ENCODE measurements around the gene ITIH5. TPM values are rescaled to one million over a fixed set of nuclear protein-coding genes. Genes with fewer than 3 reads are reported as not detected.

The ITIH5 gene
- total RNA-seq, 6 experiments from 2014 or later = not detected

DNA sequence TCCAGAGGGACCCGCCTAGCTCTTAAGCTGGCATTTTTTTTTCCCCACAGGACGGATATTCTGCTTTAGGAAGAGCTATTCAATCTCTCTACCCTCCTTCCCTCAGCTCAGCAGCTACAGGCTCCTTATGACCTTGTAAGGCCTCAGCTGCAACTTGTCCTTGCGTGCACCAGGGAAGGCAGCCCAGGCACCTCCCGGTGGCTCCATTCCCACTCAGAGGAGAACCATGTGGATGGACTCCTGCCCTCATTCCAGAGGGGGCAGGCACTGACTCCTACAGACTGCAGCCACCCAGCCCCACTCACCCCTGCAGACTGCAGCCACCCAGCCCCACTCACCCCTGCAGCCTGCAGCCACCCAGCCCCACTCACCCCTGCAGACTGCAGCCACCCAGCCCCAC, 73.7 kb downstream of the ITIH5 start:
- H3K27me3 Mint-ChIP-seq (ENCODE audit: insufficient read depth) = peaks cover 4% of the 10 kb centered on the region
- no peaks in the 10 kb centered on the region for H3K4me1 Mint-ChIP-seq (ENCODE audit: low read depth)
- peaks cover 61% of the 10 kb centered on the region for H3K9me3 Mint-ChIP-seq
- H3K36me3 Mint-ChIP-seq (ENCODE audit: low read depth) = no peaks in the 10 kb centered on the region
- no peak overlapping the region for H3K27ac Mint-ChIP-seq
- TF ChIP-seq, protein P1, sequence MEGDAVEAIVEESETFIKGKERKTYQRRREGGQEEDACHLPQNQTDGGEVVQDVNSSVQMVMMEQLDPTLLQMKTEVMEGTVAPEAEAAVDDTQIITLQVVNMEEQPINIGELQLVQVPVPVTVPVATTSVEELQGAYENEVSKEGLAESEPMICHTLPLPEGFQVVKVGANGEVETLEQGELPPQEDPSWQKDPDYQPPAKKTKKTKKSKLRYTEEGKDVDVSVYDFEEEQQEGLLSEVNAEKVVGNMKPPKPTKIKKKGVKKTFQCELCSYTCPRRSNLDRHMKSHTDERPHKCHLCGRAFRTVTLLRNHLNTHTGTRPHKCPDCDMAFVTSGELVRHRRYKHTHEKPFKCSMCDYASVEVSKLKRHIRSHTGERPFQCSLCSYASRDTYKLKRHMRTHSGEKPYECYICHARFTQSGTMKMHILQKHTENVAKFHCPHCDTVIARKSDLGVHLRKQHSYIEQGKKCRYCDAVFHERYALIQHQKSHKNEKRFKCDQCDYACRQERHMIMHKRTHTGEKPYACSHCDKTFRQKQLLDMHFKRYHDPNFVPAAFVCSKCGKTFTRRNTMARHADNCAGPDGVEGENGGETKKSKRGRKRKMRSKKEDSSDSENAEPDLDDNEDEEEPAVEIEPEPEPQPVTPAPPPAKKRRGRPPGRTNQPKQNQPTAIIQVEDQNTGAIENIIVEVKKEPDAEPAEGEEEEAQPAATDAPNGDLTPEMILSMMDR (IDR thresholded peaks at IDR 0.05) = no peak
- no peak overlapping the region for H3K4me3 Mint-ChIP-seq
- no peak for DNase-seq

DNA sequence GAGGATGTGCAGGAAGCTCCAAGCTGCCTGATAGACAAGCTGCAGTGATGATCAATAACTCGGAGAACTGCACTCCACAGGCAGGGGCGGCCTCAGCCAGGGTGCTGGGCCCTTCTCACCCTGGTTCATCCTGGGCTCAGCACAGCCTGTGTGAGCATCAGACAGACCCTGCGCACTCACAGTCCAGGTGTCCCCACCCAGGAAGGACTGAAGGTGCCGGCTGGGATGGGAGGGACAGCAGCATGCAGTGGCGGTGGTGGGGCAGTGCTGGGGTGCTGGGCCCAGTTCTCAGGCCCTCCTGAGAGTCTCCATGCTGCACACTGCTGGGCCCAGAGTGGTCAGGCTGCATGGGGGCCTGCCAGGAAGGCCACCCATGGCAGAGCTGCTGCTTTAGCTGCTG, 74.1 kb downstream of the ITIH5 start:
- Mint-ChIP-seq H3K27me3 (ENCODE audit: insufficient read depth) (peaks cover 4% of the 10 kb centered on the region), H3K27ac (no peak overlapping the region), H3K4me3 (no peak overlapping the region), H3K9me3 (peaks cover 66% of the 10 kb centered on the region), H3K4me1 (ENCODE audit: low read depth) (no peaks in the 10 kb centered on the region), H3K36me3 (ENCODE audit: low read depth) (no peaks in the 10 kb centered on the region; the same call in 1 of the 2 replicates)
- TF ChIP-seq, protein P1 (IDR thresholded peaks at IDR 0.05) = no peak
- no peak for DNase-seq

DNA sequence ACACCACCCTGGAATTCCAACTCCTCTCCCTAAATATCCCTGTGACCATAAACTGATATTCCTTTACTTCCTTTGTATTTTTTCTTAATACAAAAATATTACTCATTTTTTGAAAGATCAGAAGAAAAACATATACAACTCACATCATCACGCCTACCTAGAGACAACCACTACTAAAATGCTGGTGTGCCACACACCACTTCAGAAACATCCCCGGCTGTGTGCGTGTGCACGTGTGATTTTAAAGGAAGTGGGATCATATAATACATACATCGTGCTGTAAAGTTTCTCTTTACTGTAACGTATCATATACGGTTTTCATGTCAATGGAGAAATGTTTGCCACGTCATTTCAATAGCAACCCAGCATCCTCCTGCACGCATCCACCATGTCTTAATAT, 76.5 kb downstream of the ITIH5 start:
- Mint-ChIP-seq H3K4me3 (no peak overlapping the region), H3K36me3 (ENCODE audit: low read depth) (no peaks in the 10 kb centered on the region; the same call in 1 of the 2 replicates), H3K9me3 (peaks cover 52% of the 10 kb centered on the region), H3K27ac (no peak overlapping the region), H3K27me3 (ENCODE audit: insufficient read depth) (peaks cover 4% of the 10 kb centered on the region), H3K4me1 (ENCODE audit: low read depth) (no peaks in the 10 kb centered on the region)
- TF ChIP-seq, protein P1 (IDR thresholded peaks at IDR 0.05) = no peak
- DNase-seq = no peak

GRCh38 chr10:7589748-7590147, 77.0 kb downstream of the ITIH5 start:
- Mint-ChIP-seq H3K27ac (no peak overlapping the region), H3K27me3 (ENCODE audit: insufficient read depth) (peaks cover 4% of the 10 kb centered on the region)
- DNase-seq = no peak

GRCh38 chr10:7587865-7588188, 78.9 kb downstream of the ITIH5 start:
- Mint-ChIP-seq H3K4me1 (ENCODE audit: low read depth) (no peaks in the 10 kb centered on the region), H3K4me3 (no peak overlapping the region), H3K36me3 (ENCODE audit: low read depth) (no peaks in the 10 kb centered on the region; the same call in 1 of the 2 replicates), H3K27me3 (ENCODE audit: insufficient read depth) (peaks cover 4% of the 10 kb centered on the region), H3K9me3 (peaks cover 47% of the 10 kb centered on the region), H3K27ac (no peak overlapping the region)
- DNase-seq = no peak
- TF ChIP-seq, protein P1 (IDR thresholded peaks at IDR 0.05) = no peak

More at GRCh38 chr10:7589748-7590147, 77.0 kb downstream of the ITIH5 start:
- Mint-ChIP-seq H3K9me3 (peaks cover 51% of the 10 kb centered on the region), H3K36me3 (ENCODE audit: low read depth) (no peaks in the 10 kb centered on the region; the same call in 1 of the 2 replicates), H3K4me1 (ENCODE audit: low read depth) (no peaks in the 10 kb centered on the region), H3K4me3 (no peak overlapping the region)
- TF ChIP-seq, protein P1 (IDR thresholded peaks at IDR 0.05) = no peak
